Measurements from ENCODE around the gene SUPT3H. TPM values are rescaled to one million over a fixed set of nuclear protein-coding genes. Genes with fewer than 3 reads are reported as not detected.

The SUPT3H gene
- total RNA-seq (2014; rRNA removed): 3.6 and 4.0 TPM in 2 replicates
- Bru-seq, nascent RNA: percentile 65 among the genes with signal in this experiment
- BruChase-seq, experiment 1, labeled RNA remaining after a 6-hour chase: percentile 55 among the genes with signal in this experiment
- BruChase-seq, experiment 2, labeled RNA remaining after a 2-hour chase: percentile 64 among the genes with signal in this experiment
- long read RNA-seq, partial matches to known transcripts: 4 of 9 reads
- long read RNA-seq, other reads (novel, unspliced or antisense): 5 of 9 reads

DNA sequence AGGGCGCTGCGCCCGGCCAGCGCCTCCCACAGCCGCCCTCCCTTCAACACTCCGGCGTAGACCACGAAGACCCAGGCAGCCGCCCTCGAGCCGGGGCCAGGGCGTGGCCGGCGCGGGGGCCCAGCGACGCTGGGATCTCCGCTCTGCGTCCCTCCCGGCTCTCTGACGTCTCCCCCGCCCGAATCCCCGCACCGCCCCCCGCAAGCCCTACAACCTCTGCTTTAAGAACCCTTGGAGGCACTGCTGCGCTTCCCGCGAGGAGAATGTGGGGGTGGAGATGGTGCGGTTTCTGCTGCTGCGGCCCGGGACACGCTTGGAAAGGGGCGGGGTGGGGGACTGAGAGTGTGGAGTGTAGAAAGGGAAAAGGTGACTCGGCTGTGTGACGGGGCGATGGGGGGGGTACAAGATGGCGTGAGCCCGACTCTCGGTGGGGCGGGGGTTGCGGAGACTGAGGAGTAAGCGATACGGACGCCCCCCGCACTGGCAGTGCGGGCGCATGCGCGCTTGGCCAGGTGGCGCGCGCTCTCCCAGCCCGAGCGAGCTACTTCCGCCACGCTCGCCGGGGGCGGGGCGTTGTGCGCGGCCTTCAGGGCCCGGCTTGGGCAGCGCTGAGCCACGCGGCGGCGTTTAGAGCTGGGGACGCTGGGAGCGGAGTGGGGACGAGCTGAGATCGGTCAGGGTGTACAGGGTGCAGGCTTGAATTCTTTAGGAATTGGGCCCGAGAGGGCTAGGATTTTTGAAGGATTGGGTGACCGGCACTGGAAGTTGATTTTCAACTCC is at the start of gene SUPT3H:
Gene SUPT3H, minus strand, starts transcription at position 381 of the 780 bp plus-strand sequence.
- ChIA-PET POLR2A (ENCODE audit: unreplicated experiment) (interaction anchor here (0.5 to 1.0 kb wide), 4 partner anchors 44 to 336 kb away, joined by 3 read pairs; no protein-coding TSS in a partner anchor), CTCF (interaction anchor here (0.6 to 1.9 kb wide), 6 partner anchors 11 to 902 kb away, joined by 3 to 7 read pairs (median 5); no protein-coding TSS in a partner anchor)
- Histone ChIP-seq H3K9me3 (ENCODE audit: low read length) (no peaks in the 10 kb centered on the region), H3K27me3 (ENCODE audit: low read length) (no peaks in the 10 kb centered on the region), H4K20me1 (ENCODE audit: low read length) (no peaks in the 10 kb centered on the region), H3K4me2 (ENCODE audit: low read length) (peak within 1 kb of the TSS; percentile 96), H3K9me2 (replicated peaks; ENCODE audit: low read length) (no peaks in the 10 kb centered on the region), H3K79me2 (ENCODE audit: low read length) (peaks cover 45% of the 10 kb centered on the region), H3K9ac (ENCODE audit: low read length) (peak within 1 kb of the TSS; percentile 87), H3K27ac (ENCODE audit: low read length) (peak within 1 kb of the TSS; percentile 90), H3F3A (ENCODE audit: low read length, unreplicated experiment) (no peaks in the 10 kb centered on the region), H3K4me1 (ENCODE audit: insufficient read depth, low read length) (peaks cover 19% of the 10 kb centered on the region), H3K36me3 (ENCODE audit: low read depth, low read length) (no peaks in the 10 kb centered on the region), H3K4me3 (ENCODE audit: low read length) (peak within 1 kb of the TSS; percentile 92), H2AFZ (ENCODE audit: low read length) (peak within 1 kb of the TSS; percentile 81)
- ATAC-seq: peak; percentile 94
- BruUV-seq (replicated peaks): no TSS peak
- DNase-seq: peak; percentile 97
- TF ChIP-seq EZH2 (IDR thresholded peaks at IDR 0.05; ENCODE audit: low read length, unreplicated experiment) (no peak), EZH2phosphoT487 (IDR thresholded peaks at IDR 0.05; ENCODE audit: borderline replicate concordance, low read length) (peak; percentile 62)
- TF ChIP-seq, protein P1, sequence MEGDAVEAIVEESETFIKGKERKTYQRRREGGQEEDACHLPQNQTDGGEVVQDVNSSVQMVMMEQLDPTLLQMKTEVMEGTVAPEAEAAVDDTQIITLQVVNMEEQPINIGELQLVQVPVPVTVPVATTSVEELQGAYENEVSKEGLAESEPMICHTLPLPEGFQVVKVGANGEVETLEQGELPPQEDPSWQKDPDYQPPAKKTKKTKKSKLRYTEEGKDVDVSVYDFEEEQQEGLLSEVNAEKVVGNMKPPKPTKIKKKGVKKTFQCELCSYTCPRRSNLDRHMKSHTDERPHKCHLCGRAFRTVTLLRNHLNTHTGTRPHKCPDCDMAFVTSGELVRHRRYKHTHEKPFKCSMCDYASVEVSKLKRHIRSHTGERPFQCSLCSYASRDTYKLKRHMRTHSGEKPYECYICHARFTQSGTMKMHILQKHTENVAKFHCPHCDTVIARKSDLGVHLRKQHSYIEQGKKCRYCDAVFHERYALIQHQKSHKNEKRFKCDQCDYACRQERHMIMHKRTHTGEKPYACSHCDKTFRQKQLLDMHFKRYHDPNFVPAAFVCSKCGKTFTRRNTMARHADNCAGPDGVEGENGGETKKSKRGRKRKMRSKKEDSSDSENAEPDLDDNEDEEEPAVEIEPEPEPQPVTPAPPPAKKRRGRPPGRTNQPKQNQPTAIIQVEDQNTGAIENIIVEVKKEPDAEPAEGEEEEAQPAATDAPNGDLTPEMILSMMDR (conservative IDR thresholded peaks at IDR 0.05; ENCODE audit: low read depth, low read length): peak; percentile 31
- intact Hi-C loops (cut with micrococcal nuclease): loop anchor here (1.0 to 5.0 kb wide), 4 partner anchors 41 to 337 kb away; no protein-coding TSS in a partner anchor

GRCh38 chr6:45426251-45426650 is 48.5 kb upstream of the SUPT3H start:
- intact Hi-C loops (cut with micrococcal nuclease): no loop called here

More at GRCh38 chr6:45426251-45426650, 48.5 kb upstream of the SUPT3H start:
- Histone ChIP-seq H3K4me2 (ENCODE audit: low read length) (peak overlapping the region; percentile 95; the same call in 1 of the 2 replicates), H3K4me1 (ENCODE audit: insufficient read depth, low read length) (peaks cover 18% of the 10 kb centered on the region), H3K4me3 (ENCODE audit: low read length) (no peak overlapping the region), H3K27me3 (ENCODE audit: low read length) (no peaks in the 10 kb centered on the region), H3K79me2 (ENCODE audit: low read length) (peaks cover 90% of the 10 kb centered on the region), H4K20me1 (ENCODE audit: low read length) (no peaks in the 10 kb centered on the region), H3F3A (ENCODE audit: low read length, unreplicated experiment) (no peaks in the 10 kb centered on the region), H3K9me3 (ENCODE audit: low read length) (no peaks in the 10 kb centered on the region), H2AFZ (ENCODE audit: low read length) (no peak overlapping the region), H3K36me3 (ENCODE audit: low read depth, low read length) (no peaks in the 10 kb centered on the region), H3K27ac (ENCODE audit: low read length) (no peak overlapping the region), H3K9ac (ENCODE audit: low read length) (no peak overlapping the region), H3K9me2 (replicated peaks; ENCODE audit: low read length) (no peaks in the 10 kb centered on the region)
- ChIA-PET CTCF (interaction anchor here (1.6 kb wide), 1 partner anchor 288 kb away, joined by 7 read pairs; no protein-coding TSS in a partner anchor), POLR2A (ENCODE audit: unreplicated experiment) (interaction anchor here (0.6 kb wide), 1 partner anchor 36 kb away, joined by 9 read pairs; no protein-coding TSS in a partner anchor)
- TF ChIP-seq EZH2 (IDR thresholded peaks at IDR 0.05; ENCODE audit: low read length, unreplicated experiment) (no peak), EZH2phosphoT487 (IDR thresholded peaks at IDR 0.05; ENCODE audit: borderline replicate concordance, low read length) (no peak)
- TF ChIP-seq, protein P1 (conservative IDR thresholded peaks at IDR 0.05; ENCODE audit: low read depth, low read length): no peak
- DNase-seq (no peak), ATAC-seq (no peak)
- BruUV-seq (replicated peaks): no TSS peak

Measured in PC-3 (cell line).